Stimulated activated CD4-positive, alpha-beta T cell treated with anti-CD3 and anti-CD28 coated beads, TNF-alpha, amount 100 ng/mL, for 24 hours (primary cell): ENCODE results near the gene PDE2A.

Experiments used
- DNase-seq, 3 experiments: peaks; one replicate each; pipeline ENCODE4 v3.0.0-alpha.2; 2020; ENCODE audit warnings: low read depth in 3 of 3

The PDE2A gene

DNA sequence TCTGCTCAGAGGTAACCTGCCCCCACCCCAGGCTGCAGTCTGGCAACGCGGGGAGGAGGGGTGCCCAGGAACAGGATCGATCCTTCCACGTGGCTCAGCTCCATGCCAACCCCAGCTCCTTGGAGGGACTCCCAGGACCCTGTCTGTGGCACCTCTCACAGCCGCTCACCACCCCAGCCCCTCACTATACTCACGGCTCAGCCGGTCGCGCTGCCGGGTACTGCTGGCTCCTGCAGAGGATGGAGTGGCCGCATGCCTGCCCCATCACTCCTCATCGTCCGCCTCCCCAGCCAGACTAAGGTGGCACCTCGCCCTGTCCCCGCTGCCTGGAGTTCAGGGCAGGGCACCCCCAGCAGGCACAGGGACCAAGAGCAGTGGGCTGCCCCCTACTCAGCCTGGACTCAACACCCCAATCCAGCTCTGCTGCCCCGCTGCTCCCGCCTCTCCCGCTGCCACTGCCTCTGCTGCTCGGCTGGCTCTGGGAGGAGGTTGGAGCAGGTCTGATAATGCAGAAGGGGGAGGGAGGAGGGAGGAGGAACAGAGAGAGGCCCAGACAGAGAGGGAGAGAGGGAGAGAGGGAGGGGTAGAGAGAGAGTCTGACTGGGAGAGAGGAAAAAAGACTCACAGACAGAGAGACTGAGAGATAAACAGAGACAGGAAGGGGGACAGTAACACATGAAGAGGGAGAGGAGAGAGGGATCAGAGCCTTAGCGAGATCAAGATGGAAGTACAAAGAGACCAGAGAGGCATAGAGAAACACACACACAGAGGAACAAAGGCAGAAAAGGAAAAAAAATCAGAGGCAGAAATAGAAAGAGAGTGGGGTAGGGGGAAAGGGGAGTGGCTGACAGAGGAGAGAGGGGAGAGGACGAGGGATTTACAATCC lies at the start of gene PDE2A:
TSS of gene PDE2A (minus strand) at position 480 of the 886 bp plus-strand sequence. CDS start at position 265, 215 bp downstream.
- no peak for DNase-seq

DNA sequence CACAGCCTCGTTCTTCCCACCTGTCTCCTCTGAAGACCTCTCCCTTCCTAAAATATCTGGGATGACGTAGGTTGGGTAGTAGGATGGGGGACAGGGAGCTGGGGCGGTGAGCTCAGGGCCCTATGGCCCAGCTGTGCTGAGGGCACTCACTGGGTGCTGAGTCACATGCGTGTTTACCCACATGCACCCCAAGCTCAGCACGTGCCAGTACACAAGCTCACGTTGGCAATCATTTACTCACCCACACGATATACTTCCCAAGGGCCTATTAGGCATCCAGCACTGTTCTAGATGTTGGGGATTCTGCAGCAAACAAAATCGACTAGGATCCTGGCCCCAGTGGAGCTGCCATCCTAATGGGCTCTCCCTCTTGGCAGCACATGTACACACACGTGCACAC lies 49.3 kb upstream of the PDE2A start:
- no peak for DNase-seq

DNA sequence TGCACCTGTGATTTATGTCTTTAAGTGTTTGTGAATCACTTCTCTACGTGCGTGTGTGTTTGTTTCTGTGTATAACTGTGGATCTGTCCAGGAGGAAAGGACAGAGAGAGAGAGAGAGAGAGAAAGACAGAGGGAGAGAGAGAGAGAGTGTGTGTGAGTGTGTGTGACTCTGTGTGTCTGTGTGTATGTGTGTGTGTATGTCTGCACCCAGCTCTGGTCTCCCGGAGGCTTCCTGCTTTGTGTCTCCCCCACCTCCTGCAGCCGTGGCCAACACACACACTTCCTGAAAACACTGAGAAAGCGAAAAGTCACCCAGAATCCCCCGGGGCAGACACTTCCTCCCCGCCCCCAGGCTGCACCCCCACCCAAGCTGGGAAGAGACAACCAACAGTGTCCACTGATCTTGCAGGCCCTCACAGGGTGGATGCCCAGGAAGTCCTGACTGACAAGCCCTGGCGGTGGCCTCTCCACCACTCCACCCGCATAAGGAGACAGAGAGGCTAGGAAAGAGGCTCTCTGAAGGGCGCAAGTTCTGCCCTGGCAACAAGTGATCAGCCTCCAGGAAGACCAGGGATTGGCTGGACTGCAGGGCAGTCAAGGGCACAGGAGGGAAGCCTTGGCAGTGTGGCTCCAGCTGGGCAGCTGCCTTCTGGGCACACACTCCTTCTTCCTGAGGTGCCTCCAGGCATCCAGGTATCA lies 48.0 kb upstream of the PDE2A start:
- DNase-seq = peak; percentile 70 to 80 (median 72)

DNA sequence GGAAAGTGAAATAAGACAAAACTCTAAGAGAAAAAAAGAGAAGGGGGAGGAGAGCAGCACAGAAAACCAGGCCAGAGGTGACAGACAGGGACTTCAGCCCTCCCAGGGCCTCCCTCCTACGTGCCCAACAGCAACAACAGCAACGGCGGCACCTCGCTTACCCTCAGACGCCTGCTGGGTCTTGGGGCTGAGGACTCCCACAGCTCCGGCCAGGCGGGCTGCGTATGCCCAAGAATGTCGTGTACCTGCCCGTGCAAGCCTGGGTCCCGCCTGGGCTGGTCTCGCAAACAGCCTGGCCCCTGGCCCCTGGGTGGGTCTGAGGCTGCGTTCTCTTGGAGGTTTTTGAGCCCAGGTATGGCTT lies 47.4 kb upstream of the PDE2A start:
- DNase-seq = peak in 2 of 3 experiments; percentile 16 to 31

DNA sequence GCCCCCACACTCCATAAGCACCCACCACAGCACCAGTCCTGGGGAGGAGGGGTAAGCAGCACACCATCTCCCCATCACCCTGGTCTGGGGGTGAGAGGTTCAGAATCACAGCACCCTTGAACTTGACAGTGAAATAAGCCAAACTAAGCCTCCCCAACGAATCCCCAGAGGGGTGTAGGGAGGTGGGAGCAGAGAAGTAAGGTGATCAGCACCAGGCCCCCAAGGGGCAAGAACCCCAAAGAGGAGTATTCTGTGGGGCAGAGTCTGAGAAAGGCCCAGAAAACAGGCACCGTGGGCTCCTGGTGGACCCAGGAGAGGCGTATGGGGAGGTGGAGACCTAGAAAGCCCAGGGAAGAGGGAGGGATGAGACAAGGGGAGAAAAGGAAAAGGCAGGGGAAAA lies 47.1 kb upstream of the PDE2A start:
- DNase-seq = no peak

DNA sequence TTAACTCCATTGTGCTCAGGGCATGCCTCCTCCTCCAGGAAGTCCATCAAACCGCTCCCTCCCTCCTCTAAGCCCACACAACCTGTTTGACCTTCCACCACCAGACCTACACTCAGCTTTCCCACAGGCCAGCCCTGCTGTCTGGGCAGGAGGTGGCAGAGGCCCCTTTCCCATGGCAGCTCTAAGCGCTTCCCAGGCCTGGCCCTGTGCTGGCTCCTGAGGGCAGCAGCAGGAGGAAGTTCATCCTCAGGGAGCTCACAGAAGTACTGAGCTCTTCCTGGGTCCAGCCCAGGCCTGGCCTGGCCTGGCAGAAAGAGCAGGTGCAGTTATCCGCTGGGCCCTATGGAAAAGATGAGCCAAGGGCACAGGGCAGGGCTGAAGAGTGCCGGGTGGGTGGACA lies 46.6 kb upstream of the PDE2A start:
- DNase-seq = no peak

DNA sequence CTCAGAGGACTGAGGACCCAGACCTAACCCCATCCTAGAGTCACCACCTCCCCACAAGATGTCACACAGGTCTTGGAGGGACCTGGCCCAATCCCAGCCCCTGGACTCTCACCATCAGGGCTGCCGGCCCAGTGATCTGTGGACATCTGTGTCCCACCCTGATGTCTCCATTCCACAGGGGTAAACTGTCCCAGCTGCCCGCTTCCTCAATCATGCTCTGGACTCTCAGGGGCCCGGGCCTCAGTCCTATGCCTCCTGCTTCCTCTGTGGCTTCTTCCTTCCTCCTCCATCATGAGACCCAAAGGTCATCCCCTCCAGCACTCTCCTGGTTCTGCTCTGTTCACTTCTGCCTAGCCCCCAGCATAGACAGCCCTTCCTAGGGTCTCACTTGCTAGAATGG lies 45.8 kb upstream of the PDE2A start:
- no peak for DNase-seq

DNA sequence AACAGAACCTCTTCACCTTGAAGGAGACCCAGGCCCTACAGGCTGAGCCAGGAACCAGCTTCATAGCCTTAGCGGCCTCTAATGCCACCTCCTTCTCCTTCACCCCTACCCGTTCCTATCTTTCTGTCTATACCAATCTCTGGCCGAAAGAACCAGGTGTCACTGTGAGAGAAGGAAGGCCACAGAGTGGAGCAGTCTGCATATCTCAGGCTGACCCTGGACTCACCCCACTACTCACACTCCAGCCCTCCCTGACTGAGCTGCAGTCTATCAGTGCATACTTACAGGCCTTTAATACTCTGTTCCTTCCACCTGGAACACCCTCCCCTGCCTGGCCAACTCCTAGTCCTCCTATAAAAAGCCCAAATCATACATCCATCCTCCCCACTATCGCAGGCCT lies 45.3 kb upstream of the PDE2A start:
- no peak for DNase-seq

DNA sequence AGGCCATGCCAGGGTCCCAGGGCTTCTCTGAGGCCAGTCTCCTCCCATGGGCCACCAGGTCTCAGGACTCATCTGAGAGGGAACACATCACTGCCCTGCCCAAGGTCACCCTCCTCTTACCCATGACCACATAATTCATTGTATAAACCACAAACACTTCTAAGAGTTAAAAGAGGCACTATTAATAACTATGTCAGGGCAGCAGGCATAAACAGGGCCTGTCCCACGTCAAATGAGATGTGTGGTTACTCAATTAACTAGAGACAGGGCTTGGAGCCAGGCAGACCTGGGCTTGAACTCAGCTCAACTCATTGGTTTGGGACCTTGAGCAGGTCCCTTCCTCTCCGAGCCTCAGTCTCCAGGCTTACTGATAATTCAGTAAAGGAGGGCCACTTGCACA lies 44.9 kb upstream of the PDE2A start:
- DNase-seq = no peak

DNA sequence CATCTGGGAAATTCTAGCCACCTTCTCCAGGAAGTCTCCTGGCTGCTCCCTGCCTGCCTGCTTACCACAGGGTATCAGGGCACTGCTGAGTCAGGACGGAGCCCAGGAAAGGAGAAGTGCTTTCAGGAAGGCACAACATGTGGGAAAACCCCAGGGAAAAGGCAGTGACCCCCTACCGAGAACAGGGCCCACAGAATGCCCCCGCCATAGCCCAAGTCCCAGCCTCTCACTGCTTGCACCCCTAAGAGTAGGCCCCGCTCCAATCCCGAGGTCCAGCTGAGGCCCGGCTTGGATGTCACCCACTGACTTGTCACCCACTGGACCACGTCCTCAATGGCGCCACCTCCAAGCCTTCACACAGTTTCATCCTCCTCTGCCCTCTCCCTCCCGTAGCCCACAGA lies 43.9 kb upstream of the PDE2A start:
- no peak for DNase-seq

DNA sequence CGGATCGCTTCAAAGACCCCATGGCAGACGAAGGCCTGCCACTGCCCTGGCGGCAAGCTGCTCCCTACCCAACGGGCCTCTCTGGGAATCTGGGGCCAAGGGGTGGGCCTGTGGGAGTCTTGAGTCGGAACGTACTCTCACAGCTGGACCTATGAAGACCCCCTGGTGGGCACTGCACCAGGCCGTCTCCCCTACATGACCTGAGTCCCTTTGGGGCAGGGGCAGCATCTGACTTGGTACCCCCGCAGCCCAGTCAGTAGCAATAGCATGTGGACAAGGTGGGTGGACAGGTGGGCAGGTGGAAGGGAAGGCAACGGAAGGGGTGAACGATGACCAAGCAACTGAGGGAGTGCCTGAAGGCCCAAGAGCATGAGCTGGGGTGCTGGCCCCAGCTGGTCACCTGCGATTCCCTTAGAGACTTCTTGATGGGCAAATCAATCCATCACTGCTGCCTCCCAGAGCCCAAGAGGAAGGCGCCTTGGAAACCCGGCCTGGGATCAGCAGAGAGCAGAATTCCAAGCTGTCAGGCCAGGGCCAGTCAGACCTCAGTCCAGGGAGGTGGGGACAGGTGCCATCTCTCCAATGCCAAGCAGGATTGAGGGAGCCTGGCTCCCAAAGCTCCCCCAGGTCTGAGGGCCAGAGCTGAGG lies 42.7 kb upstream of the PDE2A start:
- no peak for DNase-seq

DNA sequence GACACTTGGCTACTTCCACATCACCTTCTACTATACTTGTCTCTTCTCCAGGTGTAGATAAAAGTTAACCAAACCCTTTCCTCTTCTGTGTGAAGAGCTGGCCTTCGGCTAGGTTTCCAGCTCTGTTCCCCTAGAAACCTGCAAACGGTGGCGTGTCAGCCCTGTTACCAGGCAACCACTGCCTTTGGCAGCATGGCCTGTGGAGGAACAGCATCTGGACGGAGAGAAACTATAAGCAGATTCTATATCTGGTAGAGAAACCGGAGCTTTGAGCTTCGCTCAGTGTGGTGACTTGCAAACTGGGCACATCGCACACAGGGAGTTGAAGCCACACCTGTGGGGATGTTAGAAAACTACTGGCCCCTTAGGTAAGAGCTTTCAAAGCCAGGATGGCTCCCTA lies 42.1 kb upstream of the PDE2A start:
- no peak for DNase-seq

DNA sequence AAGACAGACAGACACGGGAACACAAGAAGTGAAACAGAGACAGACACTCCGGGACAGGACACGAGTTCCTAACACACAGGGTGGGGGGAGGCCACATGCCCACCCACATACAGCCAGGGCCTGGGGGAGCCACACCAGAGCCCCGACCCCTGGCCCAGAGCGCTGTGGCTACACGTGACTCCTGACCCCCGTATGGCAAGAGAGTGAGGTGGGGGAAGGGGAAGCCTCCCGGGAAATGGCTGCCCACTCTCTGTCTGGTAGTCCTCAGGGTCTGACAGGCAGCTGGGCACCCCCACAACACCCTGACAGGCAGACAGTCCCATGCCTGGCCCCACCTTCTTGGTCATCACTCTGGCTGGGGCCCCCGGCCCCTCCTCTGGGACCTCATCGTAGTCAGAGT lies 38.6 kb upstream of the PDE2A start:
- no peak for DNase-seq

DNA sequence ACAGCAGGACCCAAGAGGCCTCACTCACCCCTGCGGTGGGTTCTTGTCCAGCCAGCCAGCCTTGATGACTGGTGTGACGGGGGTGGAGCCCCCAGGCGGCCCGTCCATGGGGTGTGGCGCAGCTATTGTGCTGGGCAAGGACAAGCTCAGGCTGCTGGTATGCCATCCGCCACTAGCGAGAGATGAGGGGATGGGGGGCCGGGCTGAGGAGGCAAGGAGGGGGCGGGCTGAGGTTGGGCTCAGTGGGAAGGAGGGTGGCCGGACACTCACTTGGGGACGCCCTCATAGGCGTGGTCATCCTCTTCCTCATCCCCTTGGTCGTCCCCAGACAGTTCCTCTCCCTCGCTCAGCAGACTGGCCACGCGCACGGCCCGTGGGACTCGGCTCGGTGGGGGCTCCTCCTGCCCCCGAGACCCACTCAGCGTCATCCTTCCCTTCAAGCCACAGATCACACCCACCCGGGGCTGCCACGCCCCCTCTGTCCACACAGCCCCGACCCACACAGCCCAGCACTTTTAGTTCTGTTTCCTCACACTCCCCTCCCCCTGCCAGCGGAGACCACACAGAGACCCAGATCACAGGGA lies 38.0 kb upstream of the PDE2A start:
- no peak for DNase-seq

DNA sequence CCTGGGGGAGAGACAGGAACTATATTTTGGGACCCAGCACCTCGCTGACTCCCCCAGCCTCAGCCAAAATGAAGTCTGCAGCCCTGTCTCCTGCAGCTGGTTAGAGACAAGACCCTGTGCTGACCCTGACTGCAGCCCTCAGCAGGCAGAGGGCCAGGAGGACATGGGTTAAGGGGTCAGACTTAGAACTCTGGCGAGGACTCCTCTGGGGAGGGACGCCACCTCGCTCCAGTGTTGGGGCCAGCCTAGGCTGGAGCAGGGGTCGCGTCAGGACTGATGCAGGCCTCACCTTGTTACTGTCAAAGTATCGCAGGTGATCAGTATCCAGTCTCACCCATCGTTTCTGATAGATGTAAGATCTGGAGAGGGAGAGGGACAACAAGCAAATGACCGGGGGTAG lies 36.9 kb upstream of the PDE2A start:
- no peak for DNase-seq

DNA sequence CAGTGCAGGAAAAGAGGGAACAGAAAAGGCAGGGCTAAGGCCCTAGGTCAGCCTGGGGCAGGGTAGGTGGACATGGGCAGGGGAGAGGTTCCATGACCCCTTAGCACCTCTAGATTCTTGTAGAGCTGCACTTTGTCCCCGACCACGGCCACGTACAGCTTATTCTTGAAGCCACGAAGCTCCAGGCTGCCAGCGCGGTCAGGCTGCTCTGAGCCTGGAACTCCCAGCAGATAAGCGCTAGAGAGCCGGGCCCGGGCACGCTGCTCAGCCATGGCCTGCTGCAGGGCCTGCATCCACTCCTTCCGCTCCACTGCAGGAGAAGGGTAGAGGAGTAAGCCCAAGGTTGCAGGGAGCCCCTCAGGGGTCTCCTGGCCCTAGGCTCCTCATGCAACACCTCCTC lies 36.1 kb upstream of the PDE2A start:
- no peak for DNase-seq

DNA sequence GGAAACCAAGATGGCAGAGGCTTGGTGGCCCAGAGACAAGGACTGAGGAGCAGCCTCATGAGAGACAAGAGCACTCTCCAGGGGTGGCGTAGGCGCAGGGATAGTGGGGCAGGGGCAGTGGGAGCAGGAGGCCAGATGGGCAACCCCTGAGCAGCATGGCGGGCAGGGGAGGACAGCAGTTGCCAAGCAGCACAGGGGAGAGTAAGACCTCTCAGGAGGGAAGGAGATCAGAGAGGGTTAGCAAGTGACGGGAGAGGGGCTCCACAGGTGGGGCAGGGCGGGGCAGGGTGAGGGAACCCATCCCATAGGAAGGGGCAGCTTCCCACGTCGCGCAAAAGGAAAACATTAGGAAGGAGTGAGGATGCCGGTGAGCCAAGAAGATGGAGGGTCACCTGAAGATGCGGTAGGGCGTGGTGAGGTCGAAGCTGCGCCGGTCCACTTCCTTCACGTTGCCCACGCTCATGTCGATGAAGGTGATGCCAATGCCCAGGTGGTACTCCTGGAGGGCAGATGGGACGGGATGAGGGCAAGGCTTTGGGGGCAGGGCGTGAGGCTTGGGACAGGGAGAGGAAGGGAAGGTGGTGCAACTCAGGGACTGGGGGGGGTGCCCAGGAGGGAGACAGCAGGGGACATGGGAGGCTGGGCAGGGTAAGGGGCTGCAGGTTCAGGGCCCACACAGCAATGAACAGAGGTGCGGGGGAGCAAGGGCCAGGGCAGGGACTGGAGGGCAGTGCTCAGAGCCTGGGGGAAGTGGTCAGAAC lies 35.4 kb upstream of the PDE2A start:
- no peak for DNase-seq

DNA sequence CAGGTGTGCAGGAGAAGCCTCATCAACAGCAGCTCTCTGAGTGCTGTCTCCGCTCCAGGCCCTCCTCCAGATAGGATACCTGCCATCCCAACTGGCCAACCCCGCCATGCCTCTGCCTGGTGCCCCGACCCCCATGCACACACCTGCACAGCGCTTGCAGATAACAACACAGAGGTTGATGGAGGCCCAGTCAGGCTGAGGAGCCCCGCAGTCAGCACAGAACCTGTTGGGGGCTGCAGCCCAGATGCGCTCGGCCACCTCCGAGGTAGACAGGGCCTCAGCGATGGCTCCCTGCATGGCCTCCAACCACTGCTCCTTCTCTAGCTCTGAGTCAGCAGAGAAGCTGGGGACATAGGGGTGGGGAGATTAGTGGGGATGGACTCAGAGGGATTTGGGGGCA lies 32.8 kb upstream of the PDE2A start:
- no peak for DNase-seq

DNA sequence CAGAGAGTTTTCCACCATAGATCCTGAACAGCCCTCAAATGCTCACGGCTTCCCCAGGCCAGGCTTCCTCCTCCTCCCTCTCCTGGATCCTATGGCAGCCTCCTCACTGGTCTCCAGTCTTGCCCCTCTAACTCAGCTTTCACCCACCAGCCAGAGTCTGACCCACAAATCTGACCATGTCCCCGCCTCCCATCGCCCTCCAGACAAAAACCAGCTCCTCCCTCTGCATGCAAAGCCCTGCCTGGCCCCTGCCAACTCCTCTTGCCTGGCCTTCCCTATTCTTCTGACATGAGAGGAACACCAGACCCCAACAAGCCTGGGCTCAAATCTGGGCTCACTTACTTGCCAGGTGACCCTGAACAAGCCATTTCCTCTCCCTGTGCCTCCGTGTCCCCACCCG lies 32.4 kb upstream of the PDE2A start:
- DNase-seq = no peak

DNA sequence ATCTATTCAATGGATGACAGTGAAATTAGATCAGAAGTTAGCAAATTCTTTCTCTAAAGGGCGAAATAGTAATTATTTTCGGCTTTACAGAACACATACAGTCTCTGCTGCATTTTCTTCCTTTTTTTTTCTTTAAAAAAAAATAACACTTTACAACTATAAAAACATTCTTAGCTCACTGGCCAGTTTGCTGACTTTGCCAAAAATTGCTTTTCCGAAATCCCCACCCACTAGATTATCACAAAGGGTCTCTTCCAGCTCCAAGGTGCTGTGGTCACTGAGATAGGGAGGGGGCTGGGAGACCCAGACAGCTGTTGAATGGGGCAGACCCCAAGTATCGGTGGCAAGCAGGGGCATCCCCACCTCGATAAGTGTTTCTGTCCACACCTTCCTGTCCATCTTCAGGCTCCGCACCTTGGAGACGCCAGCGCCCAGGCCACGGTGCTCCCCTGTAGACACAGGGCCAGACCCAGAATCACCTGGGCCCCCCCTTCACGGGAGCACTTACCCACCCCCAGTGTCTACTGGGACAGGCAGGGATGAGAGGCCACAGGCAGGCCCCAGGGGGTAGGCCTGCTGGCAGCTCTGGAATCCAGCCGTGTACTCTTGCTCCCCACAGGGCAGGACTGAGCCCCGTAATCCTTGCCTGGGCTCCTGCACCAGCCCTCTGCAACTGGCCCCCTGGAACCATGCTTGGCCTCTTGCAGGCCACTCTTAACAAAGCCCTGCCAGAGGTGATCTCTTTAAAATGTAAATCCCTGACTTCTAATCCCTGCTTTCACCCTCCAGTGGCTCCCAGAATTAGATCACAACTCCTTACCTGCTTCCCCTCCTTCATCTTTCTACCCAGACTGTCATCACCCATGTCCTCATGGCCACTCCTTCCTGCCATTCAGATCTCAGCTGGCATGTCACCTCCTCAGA lies 31.5 kb upstream of the PDE2A start:
- DNase-seq = no peak
